ENCODE data around the gene COL6A2.
A peak's percentile ranks its signal among the peaks of the same experiment; 100 is the strongest.
"Not testable (repeated sequence)": the region's sequence is repeated elsewhere in the genome, so short reads cannot be mapped to it uniquely, and the experiment has no call there.

COL6A2 gene

DNA sequence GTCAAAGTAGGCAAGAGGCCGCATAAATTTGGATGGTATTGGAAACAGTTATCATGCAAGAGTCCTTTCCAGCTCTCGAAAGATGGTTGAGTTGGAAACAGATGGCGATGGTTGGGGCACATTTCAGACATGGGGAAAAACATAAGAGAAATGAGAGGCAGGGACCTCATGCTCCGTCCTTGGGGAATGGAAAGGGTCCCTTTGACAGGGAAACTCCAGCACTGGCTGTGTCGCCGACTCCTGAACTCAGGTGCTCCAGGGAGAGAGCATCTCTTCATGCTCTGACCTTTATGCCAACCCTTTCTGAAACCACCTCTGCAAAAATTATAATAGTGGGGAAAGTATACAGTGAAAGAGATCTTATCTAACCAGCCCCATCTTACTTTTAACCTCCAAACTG lies 36.8 kb upstream of the COL6A2 start:
- DNase-seq: no peak

- DNase-seq: no peak
Measured at GRCh38 chr21:46061518-46061917, 36.4 kb upstream of the COL6A2 start.

DNA sequence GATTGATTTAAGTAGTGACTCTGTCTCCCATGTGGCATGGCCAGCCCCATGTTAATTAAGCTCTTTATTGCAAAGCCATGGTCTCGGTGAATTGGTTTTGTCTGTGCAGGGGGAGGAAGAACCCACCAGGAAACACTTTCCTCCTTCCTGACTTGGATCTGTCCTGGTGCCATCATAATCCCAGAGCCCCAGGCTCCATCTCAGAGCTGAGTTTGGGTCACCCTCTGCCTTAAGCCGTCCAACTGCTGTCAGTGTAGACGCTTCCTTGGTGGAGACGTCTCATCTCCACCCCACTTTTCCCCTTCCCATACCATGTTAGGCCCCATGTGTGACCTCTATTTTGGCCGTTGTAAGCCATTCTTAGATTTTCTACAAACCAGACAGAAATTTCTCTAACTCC lies 36.0 kb upstream of the COL6A2 start:
- DNase-seq: no peak

- DNase-seq: no peak
Measured at GRCh38 chr21:46062471-46063211, 35.3 kb upstream of the COL6A2 start.

DNA sequence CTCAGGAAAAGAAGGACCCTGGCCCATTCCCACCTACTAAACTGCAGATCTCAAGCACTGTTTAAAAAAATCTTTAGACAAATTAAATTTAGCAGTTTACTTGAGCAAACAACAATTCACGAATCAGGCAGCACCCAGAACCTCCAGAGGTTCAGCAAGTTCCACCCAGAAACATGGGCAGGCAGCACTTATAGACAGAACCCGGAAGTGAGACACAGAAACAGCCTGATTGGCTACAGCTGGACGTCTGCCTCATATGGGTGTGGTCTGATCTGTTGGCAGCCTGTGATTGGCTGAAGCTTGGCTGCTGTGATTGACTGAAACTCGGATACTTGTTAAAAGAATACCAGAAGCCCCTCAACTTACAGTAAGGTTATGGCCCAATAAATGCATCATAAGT lies 34.7 kb upstream of the COL6A2 start:
- DNase-seq: no peak

DNA sequence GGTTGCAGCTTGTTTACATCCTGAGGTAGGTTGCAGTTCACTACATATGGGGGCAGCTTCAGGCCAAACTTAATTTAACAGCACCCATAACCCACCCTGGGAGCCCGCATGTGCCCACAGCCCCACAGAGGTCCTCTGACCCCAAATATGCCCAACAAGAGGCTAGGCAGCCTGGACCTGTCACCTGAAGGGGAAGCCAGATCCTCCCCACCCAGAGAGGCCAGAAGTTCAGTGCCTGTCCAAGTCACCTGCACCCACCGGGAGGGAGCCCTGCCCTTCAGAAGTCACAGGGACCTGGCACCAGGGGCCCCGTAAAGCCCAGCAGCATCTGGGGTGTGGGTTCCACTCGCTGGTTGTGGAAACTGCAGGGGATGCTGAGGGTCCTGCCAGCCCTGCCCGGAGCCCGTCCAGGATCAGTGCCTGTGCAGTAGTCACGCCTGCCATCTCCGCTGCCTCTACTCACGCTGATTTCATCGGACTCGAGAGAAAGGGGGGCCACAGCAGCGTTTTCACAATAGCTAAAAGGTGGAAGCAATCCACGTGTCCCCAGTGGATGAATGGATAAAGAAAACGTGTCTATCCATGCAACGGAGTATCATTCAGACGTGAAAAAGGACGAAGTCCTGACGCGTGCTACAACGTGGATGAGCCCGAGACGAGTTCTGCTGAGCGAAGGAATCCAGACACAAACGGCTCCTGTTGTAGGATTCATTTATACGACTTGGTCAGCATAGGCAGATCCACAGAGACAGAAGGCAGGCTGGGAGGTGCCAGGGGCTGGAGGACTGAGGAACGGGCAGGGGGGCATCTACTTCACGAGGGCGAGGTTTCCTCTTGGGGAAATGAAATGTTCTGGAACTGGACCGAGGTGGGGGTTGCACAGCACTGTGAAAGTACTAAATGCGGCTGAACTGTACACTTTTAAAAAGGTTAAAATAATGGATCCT lies 33.9 kb upstream of the COL6A2 start:
- no peak for DNase-seq

GRCh38 chr21:46064870-46065214 lies 33.1 kb upstream of the COL6A2 start:
- no peak for DNase-seq

GRCh38 chr21:46065215-46065913 lies 32.5 kb upstream of the COL6A2 start:
- DNase-seq: peak; percentile 73

GRCh38 chr21:46065914-46066551 lies 31.9 kb upstream of the COL6A2 start:
- DNase-seq: peak; percentile 50

DNA sequence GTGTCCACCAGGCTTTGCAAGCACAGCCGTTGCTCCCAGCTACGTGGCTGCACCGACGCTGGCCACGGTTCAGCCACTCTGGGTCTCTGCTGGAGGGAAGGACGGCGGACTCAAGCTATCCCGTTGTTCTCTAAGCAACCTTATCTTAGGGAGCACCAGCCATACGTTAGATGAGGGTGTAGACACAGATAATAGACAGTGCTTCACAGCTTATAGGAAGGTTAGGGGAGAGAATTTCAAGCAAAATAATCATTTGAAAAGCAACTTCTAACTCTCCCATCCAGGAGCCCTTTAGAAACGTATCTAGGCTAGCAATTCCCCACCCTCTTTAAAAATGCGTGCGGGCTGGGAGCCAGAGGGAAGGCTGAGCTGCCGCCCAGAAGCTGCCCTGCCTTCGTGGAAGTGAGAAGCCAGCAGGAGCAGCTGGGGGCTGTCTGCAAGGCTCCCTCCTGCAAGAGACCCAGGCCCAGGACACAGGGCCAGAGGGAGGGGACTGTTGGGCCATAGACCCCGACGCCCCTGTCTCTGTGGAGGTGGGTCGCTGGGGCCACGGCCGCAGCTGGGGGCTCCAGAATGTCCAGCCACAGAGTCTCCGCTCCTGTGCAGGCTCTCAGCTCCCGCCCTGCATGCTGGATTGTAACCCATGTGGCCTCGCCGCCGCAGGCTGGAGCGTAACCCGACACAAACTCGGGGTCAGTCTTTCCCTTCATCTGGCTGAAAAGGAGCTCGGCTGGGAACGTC lies 31.2 kb upstream of the COL6A2 start:
- DNase-seq: peak; percentile 68

GRCh38 chr21:46067505-46068201 lies 30.3 kb upstream of the COL6A2 start:
- no peak for DNase-seq

GRCh38 chr21:46068516-46069079 lies 29.3 kb upstream of the COL6A2 start:
- DNase-seq: no peak

GRCh38 chr21:46069166-46069565 lies 28.7 kb upstream of the COL6A2 start:
- no peak for DNase-seq

DNA sequence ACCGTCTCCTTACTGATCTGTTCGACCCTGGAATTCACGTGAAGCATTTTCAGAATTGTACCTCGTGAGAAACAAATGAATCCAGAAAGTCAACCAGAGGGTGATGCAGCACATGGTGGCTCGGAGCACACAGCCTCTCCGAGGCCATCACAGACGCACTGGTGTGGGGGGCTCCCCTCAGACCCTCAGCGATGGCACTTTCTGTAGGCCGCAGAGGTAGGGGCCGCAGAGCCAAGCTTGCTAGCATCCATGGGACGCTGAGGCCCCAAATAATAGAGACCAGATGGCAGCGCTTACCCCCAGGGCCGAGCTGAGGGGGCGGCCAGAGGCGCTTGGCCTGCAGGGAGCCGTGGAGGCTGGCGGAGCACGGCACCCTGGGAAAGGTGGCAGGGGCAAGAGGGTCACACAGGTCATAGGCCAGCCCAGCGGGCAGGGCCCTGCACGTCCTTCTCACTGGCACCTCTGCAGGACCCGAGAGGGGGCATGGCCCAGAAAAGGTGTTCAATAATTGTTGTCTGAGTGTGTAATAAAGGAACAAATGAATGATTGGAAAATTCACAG lies 28.1 kb upstream of the COL6A2 start:
- DNase-seq: no peak

DNA sequence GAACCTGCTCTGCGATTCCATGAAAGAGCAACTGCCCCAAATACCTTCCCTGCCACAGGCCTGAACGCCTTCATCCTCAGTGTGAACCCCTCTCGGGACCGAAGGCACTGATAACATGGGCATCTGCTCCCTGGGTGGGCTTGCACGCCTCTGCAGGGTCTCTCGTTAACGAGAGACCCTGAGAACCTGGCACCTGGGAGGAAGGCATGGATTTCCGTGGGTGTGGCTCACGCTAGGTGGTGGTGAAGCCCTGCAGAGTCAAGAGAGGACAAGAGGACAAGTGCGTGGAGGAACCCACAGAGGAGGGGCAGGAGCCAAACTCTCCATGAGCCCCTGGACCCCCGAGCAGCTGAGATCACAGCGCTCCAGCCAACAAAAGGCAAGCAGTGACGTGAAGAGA lies 26.8 kb upstream of the COL6A2 start:
- DNase-seq: no peak

DNA sequence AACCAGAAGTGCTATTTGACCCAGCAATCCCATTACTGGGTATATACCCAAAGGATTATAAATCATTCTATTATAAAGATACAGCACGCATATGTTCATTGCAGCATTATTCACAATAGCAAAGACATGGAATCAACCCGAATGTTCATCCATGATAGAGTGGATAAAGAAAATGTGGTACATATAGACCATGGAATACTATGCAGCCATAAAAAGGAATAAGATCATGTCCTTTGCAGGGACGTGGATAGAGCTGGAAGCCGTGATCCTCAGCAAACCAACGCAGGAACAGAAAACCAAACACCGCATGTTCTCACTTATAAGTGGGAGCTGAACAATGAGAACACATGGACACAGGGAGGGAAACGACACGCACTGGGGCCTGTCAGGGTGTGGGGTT lies 21.2 kb upstream of the COL6A2 start:
- DNase-seq: not testable (repeated sequence)

DNA sequence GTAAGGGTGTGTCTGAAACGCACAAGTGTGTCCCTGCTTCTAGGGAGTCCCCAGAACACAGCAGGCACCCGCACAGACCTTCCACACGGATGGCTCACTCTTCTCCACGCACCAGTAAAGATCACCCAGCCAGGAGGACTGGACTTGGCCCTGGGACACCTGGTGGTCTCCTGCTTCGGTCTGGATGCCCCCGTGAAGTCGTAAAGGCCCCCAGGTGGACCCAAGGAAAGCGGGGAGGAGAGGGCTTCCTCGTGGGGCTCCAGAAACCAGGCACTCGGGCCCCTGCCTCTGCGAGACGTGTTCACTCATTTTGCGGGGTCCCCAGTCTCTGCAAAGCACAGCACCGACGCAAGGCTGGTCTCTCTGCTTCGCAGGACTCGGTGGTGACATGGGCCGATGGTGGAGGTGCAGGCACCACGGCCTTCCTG lies 20.2 kb upstream of the COL6A2 start:
- DNase-seq: no peak

DNA sequence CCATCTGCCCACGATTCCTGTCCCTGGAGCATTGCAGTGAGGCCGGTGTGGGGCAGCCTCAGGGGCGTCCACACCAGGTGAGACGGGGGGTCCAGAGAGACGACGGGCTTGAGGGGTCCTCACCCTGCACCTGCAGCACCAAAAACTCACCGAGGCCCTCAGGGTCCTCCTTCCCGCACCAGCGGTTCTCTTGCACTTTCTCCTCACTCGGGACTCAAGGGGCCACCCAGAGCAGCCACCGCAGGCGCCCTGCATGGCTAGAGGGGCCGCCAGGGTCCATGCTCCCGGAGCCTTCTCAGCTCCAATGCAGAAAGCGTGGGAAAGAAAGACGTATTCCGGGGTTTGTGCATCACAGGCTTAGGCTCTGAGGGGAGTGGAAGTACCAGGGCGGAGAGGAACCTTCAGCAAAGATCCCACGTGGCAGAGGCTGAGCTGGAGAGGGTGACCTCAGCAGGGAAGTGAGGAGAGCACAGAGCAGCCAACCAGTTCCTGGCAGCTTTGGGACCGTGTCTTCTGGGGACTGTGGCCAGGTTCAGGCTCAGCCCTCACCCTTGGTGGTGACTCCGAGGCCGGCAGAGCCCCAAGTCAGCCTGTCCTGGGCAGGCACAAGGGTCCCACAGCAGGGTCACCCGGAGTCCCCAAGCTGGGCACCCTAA lies 19.5 kb upstream of the COL6A2 start:
- no peak for DNase-seq

GRCh38 chr21:46078978-46079351 lies 18.9 kb upstream of the COL6A2 start:
- DNase-seq: no peak

Data from eye (tissue), 1 donor.